GM19351 (cell line): ENCODE results near the gene MAP3K4.

ENCODE experiments used
- ATAC-seq: cut with Tn5 transposase; IDR thresholded peaks from one replicate; pipeline ENCODE4 v1.9.1; 2021; ENCODE audit warnings: mild to moderate bottlenecking, moderate library complexity; ENCODE audit not compliant: unreplicated experiment

The MAP3K4 gene

DNA sequence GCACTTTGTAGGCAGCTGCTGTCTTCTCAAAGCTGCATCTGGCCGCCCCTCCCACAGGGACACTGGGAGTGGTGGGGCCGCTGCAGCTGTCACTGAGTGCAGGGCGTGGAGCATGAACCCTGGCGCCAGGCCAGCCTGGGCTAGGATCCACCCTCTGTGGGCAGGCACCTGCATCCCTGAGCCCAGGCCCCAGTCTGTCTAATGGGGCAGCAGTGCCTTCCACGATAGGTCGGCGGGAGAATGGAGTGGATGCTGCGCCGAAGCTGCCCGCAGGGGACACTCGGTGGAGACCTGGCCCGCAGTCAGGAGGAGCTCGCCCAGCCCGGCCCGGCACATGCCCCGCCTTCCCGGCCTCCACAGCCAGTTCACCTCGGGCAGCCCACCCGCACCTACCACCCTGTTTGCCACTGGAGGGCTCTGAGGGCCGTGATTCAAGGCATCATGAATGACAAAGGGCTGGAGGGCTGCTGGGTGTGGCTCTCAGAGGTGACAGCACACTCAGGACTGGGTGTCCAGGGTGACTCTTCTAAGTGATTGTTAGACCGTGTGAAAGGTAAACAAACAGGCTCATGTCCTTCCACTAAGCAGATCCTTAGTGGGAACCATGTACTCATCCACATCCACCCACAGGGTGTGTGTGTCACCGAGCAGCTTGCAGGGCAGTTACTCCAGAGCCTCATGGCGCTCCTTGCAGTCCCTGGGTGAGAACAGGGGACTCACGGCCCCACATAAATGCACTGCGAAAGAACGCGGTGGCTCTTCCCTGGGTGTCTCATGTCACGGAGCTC lies 148.4 kb downstream of the MAP3K4 start:
- ATAC-seq, result no peak

DNA sequence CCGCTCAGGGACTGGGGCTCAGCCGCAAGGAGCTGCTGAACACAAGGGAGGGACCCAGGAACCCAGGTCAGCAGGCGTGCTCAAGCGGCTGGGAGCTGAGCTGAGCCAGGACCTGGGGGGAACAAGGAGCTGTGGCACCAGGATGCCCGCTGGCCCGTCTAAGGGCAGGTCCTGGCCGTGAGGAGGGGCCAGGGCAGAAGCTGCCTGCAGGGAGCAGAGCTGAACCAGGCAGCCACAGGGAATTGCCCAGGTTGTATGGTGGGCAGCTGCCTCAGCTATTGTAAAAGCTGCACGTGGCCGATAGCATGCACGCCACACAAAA lies 148.9 kb downstream of the MAP3K4 start:
- ATAC-seq, result no peak

DNA sequence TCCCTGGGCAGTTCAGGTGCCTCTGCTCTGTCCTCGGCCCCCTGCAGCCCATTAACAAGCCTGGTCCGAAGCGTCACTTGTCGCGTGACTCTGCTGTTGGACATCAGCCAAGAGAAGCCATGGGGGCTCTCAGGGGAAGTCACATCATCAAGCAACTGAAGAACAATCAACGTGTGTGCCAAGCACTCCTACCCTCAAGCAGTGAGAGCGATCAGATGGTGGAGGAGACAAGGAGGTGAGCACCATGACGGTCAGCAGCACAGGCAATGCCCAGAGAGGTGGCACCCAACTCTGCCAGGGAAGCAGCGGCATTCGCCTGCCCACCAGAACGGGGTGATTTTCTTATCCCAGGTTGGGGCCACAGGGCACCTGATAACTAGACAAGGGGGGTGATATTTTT lies 149.6 kb downstream of the MAP3K4 start:
- no peak for ATAC-seq

DNA sequence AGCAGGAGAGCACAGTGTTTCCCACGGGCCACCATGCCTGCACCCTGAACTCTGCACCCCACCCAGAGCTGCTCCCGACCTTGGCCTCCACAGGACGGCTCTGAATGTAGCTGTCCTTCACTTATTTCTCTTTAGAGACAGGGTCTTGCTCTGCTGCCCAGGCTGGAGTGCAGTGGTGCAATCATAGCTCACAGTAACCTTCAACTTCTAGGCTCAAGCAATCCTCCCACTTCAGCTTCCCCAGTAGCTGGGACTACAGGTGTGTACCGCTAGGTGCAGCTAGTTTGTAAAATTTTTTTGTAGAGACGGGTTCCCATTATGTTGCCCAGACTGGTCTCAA lies 151.4 kb downstream of the MAP3K4 start:
- ATAC-seq, result no peak

DNA sequence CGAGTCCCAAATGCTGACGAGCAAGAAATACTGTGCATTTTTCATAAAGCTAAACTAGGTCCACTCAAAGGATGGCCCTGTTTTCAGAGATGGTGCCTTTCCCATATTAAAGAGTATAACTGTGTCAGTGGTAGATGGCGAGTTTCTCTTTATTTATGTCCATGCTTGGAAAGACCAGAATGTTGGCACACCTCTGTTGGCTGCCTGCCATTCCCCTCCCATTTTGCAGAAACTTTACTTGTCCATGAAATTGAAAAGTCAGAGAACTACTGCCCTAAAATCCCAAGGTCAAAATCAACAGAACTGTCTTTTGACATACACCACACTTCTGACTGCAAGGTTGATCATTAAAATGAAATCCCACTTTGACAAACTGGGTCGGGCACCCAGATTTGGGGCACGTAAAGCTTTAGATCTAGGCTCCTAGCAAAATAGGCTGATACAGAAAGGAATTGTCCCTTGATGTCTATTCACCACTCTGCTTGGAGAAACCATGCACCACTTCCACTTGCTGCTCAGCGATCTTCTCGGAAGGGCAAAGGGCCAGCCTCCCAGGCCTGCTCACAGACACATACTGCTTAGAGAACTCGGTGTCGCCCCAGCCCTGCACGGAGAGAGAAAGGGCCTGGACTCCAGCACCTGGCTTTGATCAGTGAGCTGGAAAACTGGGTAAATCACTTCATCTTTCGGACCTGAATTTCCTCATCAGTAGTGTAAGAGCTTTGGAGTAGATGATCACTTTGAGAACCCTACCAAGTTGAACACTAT lies 152.3 kb downstream of the MAP3K4 start:
- no peak for ATAC-seq

DNA sequence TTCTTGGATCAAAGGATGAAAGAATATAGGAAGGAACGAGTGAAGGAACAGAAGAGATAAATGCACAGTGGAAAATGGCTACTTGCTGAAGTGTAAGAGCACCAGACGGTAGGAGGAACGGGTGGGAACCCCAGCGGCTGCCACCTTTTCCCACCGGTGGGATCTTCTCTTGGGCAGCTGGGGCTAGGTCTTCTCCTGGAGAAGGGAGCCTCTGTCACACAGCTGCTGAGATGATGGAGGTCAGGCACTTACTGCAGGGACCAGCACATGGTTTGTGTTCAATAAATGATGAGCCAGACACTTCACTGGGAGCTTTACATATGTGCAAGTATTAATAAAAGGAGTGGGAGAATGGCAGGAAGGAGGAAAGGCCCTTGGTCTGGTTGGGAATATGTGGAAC lies 158.6 kb downstream of the MAP3K4 start:
- ATAC-seq, result no peak

DNA sequence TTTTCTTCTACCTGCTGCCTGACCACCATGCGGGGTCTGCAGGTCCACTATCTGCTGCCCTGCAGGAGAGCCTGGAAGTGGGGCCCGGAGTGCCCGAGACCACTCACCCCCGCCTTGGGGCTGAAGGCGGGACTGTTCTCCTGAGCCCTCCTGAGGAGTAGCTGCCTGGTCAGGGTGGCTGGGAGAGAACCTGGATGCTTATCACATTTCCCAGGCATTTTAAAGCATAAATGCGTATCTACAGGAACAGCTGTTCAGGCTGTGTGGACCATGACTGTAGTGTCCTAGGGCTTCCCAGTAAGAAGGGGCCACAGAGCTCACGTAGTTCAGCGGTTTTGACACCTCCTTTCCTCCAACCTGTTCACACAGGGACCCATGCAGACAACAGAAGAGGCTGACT lies 159.0 kb downstream of the MAP3K4 start:
- no peak for ATAC-seq

DNA sequence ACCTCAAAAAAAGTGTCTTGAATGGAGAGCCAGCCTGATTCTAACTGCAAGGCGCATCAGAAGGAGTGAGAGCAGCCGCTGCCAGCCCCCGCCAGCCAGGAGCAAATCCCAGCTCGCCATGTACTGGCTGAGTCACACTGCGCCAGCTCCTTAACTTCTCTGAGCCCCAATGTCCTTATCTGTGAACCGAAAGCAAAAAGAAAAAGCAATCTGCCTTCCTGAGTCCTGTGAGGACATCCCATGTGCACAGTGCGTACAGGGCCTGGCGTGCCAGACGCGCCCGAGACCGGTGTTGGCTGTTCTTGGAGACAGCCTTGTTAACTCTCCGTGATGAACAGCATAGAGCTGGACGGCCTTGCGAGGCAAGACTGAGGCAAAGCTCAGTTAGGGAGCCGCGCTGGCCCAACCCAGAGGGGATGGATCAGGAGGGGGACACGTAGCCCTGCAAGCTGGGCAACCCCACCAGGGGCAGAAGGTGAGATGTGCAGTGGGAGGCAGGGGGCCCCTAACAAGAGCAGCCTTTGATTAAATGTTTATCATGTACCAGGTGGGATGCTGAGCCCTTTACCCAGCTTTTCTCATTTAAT lies 159.6 kb downstream of the MAP3K4 start:
- ATAC-seq, result no peak

DNA sequence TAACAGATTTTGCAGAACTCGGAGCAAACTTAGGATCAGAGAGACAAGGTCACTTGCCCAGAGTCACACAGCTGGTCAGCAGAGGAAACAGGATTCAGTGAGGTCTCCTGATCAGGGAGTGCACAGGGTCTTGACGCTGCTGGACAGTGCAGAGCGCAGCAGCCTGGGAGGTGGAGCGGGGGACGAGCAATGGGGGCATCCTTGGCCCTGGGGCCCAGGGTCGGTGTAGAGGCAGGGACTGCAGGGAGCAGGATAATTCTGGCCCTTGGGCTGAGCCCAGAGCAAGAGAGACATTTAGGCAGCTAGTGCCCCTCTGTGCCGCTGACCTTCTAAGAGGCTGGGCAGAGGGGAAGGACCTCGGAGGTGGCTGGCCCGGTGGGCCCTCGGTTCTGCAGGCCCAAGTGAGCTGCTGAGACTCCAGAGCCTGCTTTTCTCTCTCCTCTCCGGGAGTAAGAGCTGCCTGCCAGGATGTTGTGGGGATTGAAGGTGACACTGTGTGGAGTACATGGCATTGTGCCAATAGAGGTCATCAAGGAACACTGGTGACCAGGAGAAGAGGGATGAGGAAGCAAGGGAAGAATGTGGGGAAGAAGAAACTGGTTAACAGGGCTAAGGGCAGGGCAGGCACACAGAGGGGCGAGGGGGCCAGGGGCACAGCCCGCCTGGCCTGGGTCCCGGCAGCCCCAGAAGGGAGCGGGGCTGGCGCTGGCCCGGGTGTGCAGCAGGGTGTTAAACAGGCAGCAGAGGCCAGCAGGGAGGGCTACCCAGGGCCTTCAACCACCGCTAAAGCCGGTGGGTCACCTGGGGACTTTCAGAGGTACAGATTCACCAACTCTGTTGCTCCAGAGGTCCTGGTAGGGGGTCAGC lies 160.3 kb downstream of the MAP3K4 start:
- ATAC-seq, result no peak

DNA sequence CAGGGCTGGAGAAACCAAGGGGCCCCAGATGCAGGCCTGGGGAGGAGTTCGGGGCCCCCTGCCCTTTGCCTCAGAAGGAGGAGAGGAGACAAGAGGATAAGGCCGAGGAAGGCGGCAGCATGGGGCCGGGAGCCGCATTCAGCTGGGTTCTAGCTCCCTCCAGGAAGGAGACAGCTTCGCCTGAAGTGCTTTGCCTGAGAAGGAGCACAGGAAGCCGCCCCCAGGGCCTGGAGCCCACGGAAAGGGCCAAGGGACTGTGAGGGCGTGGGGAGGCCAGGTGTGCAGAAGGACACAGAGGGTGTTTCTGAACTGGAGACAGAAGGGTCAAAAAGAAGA lies 160.9 kb downstream of the MAP3K4 start:
- no peak for ATAC-seq

DNA sequence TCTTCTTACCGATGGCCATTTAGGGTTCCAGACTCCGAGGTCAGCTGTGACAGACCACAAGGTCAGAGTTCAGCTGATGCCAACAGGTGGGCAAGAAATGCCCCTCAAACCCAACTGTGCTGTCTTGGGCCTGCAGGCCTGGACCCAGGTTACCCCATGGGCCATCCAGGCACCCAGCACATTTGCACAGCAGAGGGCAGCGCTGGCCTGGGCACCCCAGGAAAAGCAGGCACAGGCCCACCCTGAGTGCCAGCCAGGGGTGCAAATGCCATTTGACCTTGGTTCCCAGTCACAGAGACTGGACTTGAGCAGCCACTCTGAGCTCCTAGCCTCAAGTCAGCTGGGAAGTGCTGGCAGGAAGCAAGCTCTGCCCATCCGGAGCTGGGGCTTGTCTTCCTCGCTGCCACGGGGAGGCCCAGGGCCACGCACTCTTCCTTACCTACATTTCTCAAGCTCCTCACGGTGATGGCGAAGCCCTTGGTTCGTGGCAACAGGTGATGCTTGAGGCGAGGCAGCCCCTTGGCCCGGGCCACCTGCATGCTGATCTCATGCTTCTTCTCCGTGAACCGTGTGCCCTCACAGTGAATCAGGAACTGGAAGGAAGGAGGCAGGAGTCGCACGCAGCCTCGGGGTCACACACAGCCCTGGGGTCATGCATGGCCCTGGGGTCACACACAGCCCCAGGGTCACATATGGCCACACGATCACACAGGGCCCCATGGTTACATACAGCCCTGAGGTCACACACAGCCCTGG lies 161.5 kb downstream of the MAP3K4 start:
- no peak for ATAC-seq

DNA sequence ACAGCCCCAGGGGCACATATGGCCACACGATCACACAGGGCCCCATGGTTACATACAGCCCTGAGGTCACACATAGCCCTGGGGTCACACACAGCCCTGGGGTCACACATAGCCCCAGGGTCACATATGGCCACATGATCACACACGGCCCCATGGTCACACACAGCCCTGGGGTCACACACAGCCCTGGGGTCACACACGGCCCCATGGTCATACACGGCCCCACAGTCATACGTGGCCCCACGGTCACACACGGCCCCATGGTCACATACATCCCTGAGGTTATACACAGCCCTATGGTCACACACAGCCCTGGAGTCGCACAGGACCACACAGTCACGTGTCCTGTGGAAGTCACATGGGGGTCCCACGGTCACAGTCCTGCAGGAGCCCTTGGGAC lies 162.2 kb downstream of the MAP3K4 start:
- ATAC-seq, result no peak

DNA sequence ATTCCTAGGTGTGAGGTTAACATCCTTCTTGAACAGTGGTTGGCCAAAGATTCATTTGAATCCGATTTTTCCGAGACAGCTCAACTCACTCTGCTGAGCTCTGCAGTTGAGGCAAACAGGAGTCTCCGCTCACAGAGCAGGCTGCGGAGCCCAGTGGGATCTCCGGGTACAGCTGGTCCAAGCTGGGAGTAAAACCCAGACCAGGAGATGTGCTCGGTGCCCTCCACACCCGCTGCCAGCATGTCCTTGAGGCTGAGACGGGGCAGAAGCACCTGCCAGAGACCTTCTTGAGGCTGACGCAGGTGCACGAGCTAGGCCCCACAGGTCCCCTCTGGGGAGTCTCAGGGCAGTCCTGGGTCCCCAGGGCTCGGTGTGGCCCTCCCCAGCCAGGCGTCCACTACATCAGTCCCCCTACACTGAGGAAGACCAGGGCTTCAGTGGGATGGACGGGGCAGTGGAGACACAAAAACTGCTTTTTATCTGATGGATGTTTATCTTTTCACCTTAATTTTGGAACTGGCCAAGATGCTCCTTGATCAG lies 163.3 kb downstream of the MAP3K4 start:
- ATAC-seq, result no peak

DNA sequence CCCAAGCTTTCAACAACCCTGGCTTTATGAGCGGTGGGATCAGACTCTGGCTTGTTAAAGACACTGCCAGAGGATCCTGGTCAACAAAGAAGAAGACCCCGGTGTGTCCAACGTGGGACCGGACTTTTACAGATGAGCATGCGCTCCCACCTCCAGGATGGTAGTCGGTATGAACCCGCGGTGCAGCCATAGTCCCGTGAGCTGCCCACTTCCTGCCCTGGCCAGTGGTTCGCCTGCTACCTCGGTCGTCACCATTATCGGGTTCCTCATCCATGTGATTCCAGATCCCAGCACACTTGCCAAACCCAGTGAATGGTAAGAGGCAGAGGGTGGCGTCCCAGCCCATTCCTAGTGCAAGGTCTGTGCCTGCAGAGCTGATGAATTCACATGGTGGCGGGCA lies 169.6 kb downstream of the MAP3K4 start:
- no peak for ATAC-seq

DNA sequence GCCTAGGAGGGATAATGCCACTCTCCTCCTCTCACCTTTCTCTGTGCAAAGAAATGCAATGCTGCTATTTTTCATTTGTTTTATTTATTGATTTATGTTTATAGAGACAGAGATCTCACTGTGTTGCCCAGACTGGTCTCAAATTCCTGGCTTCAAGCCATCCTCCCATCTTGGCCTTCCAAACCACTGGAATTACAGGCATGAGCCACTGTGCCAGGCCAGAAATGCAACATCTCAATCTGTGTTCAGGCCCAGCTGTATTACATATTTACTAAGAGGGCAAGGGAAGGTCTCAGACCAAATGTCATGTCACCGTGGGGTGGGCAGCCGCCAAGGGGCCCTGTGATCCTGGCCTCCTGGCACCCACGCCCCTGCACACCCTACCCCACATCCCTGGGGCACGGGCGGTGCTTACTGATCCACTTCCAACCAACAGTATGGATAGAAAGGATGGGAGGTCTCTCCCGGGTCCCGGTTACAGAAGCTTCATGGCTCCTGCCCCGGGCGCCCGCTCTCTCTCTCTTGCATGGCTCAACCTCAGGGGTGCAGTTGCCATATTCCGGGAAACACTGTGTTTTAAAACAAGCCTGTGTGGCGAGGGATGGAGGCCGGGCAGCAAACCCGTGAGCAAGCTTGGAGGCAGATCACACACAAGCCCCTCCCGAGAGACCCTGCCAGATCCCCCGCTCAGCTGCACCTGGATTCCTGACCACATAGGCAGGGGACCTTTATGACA lies 170.5 kb downstream of the MAP3K4 start:
- no peak for ATAC-seq

DNA sequence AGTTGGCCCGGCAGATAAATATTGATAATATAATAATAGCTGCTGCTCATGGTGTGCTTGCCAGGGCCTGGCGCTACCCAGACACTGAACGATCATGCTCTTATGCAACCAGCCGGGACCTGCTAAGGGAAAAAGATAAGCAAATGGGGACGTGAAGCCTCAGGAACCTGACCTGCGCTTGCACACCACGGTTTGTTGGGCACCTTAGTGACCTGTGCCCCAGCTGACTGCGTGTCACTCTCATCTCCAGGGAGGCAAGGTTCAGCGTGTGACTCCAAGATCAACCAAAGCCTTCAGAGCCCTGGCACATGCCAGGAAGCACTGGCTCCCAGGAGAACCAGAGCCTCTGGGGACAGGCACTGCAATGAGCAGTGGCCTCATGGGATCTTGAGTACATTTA lies 171.2 kb downstream of the MAP3K4 start:
- ATAC-seq, result no peak

DNA sequence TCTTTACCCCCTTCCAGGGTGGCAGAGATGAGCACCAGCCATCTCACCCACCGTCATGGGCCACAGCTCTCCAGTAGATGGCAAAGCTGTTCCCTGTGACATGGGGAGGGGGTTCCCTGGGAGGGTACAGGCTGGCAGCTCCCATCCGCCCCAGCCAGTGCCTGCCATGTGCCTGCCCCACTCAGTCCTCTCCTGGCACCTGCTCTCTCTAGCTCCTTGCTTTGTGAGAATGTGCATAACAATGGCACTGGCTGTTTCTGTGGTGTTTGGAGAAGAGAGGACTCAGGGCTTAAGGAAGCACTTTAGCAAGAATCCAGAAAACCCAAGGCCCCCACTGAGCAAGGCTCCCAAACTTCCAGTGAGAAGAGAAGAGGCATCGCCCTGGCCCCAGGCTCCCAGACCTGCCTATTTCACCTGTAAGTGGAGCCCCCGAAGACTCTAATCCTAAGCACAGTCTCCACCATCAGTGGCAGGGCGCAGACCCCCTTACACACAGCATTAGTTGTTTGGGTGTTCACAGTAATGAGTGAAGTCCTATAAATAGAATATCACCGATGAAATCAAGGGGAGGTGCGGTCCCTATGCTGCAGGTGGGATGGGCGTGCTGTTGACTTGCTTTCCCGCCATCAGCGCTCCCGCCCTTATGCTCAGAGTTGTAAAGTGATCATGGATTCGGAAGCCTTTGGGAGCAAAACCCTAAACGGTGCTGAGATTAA lies 172.1 kb downstream of the MAP3K4 start:
- no peak for ATAC-seq

DNA sequence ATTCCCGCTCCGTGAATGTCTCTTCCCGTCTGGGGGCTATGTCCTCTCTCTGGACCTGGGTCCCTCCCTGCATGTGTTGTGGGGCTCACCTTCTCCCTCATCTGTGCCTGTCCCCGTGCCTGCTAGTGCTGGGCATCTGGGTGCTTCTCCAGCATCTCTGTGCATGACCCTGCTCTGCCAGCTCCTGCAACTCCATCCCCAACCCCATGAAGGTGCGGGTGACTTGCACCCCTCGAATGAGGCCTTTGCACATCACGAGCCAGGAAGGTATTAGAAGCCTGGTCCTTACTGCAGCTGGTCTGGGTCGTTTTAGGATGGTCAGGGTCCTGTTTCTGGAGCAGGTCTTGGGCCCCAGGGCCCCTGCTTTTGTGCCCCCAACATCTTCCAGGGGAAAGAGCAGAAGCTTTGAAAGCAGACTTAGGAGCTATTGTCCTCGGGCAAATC lies 172.6 kb downstream of the MAP3K4 start:
- ATAC-seq, result no peak

DNA sequence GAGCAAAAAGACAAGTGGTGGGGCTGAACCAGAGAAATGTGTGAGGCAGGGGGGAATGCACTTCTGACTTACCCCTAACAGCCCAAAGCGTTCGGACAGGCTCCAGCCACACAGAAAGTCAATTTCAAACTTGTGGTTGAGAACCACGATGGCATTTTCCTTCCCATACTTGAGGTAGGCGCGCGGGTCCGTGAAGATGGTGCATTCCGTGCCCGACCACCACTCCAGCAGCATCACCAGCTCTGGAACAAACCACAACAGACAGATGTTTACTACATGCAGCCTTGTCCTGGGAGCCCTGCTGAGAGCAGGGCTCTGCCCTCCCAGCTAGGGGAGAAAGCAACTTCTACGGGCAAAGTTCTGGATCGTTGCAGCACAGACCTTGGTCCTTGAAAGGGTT lies 174.6 kb downstream of the MAP3K4 start:
- no peak for ATAC-seq
